NCI-H69 (cell line): ENCODE measurements around the gene NPB.

Experiments
- DNase-seq: peaks from one replicate; lab custom pipeline; 2025; lab: John Stamatoyannopoulos, UW

NPB gene

DNA sequence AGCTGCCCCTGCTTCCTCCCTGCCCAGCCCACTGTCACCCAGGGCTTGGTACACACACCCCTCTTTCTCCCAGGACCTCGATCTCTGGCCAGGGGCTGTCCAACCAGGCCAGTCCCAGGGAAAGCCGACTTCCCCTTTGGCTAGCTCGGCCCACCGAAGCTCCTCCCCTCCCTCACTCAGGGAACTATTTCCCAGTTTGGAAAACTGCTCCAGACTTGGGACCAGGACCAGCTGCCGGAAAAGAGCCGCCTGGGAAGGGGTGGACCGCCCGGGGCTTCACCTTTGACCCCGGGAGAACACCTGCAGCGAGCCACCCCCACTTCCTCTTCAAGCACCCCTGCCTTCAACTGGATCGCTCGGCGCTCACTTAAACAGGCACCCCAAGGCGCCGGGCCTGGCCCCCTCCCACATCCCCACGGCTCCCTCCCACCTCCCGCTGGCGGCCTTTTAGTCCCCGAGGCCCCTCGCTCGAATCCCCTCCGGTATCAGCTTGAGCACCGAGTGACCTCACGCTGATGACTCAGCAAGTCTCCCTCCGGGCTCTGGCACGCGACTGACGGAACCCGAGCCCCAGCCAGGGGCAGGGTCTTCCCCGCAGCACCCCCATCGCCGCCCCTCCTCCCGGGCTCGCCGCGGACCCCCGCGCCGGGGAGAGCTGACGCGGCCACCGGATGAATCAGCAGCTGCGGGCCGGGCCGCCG is 24.6 kb downstream of the NPB start:
- DNase-seq = peak; percentile 79

DNA sequence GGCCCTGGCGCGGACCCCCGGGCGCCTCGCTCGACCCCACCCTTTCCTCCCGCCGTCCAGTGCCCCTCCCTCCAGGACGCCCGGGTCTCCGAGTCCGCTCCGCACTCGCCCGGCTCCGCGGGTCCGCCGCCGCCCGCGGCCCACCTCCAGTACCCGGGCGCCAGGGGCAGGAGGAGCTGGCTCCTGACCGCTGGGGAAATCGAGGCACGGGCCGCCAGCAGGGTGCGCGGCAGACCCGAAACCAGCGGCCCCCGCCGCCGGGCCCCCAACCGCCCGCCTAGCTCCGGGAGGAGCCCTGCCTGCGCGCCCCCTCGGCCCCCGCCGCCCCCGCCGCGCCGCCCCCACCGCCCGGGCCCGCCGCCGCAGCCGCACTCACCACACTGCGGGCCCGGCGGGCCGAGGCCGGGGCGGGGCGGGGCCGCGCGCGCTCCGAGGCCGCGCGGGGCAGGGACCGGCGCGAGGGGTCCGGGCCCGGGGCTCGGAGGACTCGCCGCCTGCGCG is 25.2 kb downstream of the NPB start:
- peak; percentile 67 for DNase-seq

DNA sequence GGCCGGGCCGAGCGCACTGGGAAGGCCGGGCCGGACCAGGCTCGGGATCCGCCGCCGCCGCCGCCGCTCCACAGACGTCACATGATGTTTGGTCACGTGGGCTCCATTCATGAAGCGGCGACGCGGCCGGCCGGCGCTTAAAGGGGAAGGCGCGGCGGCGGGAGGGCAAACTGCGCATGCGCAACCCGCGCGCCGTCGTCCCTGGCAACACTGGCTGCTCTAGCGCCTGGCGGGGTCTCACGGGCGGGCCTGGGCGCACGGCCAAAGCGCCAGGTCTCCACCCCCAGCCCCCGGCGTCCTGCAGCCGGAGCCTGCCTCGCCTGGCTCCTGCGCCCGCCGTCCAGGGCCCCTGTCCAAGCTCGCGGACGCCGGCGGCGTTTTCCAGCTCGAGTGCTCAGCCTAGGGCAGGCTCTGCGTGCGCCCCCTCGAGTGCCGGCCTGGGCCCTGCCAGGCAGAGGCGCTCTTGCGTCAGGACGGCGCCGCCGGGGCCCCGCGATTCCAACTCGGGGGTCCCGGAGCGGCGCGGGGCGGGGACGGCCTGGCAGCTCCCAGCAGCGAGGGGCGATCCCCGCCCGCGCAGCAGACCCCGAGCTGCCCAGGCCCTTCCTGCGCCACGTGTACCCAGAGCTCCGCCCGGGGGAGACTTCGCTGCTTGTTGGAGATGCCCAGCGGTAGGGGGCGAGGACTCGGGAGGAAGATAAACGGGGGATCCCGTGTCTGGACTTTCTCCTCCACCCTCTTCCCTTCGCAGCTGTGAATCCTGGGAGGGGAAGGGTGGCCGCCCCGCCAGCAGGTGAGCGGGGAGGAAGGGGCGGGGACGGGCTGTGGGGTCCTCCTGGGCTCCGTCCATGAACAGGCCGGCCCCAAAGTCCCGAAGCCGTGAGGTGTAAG is 25.9 kb downstream of the NPB start, which contains the start of gene MAFG:
Gene MAFG, minus strand, starts transcription at position 83 of the 891 bp plus-strand sequence. CDS start 4,550 bp downstream, outside the sequence.
- peak; percentile 99 for DNase-seq

DNA sequence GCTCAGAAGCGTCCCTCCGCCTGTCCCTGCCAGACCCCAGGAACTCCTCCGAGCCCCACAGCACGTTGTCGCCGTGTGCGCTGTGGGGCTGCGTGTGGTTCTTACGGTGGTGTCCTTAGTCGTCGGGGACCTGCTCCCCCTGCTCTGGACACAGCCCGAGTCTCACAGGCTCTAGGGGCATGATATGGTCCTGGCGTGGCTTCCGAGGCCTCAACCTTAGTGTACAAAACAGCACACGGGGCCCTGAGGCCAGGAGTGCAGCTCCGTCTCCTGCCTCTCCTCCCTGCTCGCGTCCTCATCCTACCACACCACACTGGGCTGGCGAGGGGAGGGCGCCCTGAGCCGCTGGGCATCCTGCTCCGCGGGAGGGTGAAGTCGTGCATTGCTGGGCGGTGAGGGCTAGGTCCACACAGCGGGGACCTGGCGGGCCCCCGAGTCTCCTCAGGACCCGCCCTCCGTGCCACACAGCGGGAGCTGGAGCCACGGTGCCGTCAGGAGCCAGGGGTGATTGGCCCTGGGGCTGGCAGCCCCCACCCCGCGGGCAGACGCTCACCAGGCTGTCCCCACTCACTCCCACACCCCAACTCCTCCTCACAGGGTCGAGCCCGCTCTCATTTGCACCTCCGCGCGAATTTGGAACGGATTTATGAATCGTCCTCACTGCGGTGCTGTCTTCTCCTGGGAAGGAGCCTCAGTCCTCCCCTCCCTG is 26.7 kb downstream of the NPB start:
- DNase-seq = peak; percentile 79

DNA sequence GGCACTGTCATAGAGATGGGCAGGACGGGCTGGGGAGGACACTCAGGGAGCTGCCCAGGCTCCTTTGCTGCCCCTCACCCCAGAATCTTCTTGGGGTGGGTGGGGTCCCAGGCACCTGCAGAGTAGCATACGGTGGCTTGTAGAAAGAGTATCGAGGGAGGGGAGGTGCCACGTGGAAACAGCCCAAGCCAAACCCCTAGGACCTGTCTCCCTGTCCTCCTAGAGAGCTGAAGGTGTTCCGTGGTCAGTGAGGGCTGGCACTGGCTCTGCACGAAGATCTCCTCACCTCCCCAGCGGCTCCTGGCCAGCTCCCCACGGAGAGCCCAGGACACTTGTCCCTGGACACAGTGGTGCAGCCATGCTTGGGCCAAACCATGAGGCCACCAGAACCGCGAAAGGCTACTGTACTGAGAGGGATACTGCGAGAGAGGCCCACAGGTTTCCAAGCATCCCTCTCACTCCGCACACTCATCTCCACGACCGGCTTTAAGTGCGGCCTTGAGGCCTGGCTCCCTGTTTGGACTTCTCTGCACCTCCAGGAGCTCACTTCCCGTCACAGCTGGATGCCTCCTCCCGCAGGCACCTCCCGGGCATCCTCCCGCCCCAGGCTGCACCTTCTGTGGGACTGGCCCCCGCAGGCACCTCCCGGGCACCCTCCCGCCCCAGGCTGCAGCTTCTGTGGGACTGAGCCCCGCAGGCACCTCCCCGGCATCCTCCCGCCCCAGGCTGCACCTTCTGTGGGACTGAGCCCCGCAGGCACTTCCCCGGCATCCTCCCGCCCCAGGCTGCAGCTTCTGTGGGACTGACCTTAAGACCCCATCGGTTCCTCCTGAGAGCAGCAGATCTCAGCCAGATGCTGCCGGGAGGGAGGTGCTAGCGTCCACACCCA is 27.5 kb downstream of the NPB start:
- DNase-seq = no peak

DNA sequence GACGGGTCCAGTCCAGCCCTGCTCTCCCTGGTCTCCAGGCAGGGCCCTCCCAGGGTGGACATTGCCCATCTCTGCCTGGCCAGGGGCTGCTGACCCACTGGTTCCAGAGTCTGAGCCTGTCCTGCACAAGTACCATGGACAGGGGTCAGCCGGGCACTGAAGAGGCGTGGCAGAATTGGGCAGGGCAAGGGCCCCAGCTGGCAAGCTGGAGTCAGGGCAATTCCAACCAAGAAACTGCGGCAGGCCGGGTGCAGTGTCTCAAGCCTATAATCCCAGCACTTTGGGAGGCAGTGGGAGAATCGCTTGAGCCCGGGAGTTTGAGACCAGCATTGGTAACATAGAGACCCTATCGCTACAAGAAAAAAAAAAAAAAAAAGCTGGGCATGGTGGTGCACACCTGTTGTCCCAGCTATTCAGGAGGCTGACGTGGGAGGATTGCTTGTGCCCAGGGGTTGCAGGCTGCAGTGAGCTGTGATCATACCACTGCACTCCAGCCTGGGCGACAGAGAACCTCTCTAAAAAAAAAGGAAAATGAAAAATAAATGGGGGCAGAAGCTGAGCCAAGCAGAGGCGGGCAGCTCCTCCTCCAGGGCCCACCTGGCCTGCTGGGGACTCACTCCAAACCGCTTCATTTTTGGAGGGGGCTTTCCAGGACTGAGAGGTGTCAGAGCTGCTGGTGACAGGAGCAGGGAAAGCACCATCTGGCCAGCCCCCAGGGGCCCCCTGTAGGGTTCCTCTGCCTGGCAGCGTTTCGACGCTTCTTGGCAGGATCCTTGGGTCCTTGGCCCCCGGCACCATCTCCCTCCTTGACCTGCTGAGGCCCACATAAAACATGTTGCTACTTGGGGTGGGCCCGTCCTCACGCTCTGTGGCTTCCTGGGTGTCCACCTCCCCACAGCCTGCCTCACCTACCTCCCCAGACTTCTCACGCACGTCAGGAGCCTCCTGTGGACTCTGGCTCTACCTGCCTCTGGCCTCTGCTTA is 28.4 kb downstream of the NPB start:
- DNase-seq = peak; percentile 61

DNA sequence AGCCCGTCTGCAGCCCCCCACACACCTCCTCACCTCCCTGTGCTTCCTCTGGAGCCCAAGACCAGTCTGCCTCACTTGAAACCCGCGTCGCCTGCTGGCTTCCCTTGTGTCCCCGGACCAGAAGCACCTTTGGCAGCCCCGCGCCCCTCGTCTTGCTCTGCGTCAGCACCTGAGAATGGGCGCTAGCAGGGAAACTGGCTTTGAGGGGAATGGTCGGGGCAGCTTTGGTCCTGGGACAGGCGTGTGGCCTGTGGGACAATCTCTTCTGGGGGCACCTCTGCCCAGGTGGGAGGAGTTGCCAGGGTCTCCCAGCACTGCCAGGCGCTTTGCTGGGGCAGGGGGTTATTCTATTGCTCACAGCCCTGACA is 29.1 kb downstream of the NPB start:
- no peak for DNase-seq

DNA sequence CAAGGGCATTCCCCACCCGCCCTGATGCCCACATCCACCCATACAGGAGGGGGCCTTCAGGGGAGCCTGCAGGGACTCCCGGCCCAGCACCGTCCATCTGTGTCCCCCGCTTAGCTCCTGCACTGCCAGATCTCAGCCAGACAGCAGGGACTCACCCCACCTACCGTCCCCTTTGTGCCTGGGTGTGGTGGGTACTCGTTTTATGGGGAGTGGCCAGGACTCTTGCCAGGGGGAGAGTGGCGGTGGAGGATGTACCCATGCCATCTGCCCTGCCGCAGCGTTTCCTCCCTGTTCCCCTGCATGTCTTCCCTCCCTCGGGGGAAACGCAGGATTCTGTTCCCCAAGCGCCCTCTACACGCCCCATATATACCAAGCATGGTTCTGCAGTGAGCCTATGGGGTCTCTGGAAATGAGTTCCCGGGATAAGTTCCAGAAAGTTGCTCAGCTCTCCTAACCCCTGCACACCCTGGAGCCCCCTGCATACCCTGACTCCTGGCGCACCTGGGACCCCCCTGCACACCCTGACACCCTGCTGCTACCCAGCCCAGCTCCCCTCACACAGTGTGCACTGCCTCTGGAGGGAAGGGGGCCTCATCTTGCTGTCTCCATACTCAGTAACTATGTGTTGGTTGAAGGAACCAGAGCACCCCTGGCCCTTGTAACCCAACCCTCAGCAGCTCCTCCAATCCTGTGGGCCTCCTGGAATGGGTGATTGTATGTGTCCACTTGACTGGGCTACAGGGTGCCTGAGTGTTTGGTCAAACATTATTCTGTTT is 29.7 kb downstream of the NPB start:
- DNase-seq = peak; percentile 82

DNA sequence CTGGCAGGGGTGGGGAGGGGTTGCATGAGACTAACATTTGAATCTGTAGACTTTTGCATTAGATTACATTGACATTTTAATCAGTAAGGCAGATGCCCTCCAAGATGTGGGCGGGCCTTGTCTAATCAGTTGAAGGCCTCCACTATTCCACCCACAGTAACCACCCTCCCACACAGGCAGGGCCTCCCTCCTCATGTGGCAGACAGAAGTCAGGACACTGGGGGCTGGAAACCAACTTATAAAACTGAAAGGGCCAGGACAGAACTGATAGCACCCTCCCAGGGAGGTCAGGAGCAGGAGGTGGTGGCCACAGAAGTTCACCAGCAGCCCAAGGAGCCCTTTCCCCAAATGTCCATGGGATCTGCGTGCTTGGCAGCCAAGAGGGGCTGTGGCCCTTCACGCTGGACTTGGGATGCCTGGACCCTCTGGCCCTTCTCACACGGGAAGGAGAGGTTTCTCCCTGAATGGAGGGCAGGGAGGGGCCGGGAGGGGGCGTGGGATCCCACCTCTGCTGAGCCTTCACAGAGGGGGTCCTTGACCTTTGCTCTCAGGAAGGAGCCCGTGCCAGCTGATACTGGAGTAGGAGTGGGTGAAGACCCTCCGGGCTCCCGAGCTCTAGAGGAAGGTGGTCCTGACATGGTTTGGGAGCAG is 30.4 kb downstream of the NPB start:
- DNase-seq = no peak

DNA sequence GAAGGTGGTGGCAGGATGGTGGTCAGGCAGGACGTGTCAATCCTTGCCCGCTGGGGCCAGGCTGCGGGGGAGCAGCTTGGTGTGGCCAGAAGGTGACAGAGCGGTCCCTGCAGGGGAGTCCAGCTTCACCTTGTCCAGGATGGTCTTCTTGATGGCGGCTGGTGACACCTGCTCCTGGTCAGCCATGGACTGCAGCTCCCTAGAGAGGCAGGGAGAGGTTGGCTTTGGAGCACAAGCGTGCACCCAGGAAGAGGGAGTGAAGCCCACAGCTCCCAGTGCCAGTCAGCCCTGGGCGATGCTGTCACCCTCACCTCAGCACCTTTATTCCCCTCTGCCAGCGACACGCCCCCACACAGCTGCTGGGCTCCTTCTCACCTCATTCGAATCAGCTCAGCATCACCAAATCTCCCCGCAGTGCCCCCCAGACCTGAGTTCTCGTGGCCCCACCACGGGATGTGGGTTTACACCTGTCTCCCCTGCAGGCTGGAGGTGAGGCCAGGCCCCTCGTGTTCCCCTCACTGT is 31.2 kb downstream of the NPB start:
- DNase-seq = no peak

DNA sequence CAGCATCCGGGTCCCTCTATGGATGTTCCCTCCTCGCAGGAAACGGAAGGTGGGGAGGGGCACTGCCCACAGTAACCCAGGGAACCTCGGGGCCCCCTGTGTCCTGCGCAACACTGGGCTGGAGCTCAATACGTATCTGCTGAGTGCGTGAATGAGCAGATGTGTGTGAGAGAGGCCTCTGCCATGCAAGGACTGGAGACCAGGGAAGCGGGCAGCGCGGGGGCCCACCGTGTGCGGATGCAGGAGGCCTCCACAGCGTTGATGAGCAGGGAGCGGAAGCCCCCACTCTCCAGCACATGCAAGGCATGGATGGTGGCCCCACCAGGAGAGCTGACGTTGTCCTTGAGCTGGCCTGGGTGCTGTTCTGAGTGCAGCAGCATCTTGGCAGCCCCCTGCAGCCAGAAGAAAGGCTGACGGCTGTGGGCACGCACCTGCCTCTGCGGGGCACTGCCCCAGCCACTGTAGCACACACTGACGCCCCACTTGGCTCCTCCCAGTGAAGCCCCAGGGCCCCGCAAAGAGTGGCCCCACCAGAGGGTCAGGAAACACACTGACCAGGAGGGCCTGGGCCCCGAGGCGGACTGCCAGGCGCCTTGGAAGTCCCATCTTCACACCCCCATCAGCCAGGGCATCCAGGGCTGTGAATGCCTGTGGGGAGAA is 32.2 kb downstream of the NPB start:
- DNase-seq = no peak

DNA sequence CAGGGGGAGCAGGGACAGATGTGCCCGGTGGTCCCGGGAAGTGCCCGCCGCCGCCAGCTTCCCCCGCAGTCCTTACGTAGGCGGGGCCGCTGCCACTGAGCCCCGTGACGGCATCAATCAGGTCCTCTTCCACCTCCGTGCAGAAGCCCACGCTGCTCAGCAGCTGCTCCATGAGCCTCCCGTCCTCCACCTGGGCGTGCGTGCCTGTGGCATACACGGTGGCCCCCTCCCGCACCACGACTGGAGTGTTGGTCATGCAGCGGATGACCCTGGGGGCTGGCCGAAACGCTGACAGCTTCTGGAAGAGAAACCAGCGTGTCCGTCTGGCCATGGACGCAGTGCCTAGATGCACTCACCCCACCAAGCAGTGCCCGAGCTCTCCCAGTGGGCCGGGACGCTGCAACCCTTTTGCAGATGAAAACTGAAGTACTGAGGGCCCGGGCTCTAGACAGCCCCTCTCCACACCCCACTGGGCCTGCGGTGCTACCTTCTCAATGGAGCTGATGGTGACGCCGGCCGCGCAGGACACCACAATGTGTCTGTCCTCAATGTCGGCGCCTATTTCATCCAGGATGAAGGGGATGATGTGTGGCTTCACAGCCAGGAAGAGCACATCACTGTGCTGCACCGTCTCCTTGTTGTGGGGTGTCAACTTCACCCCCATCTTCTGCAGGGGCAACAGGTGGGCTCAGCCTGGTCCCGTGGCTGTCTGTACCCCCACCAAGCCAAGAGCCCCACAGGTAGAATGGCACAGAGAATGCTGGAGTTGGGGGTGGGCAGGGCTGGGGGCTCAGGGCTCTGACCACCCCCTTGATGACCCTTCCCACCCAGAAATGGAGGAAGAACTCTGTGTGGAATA is 33.0 kb downstream of the NPB start:
- DNase-seq = no peak

DNA sequence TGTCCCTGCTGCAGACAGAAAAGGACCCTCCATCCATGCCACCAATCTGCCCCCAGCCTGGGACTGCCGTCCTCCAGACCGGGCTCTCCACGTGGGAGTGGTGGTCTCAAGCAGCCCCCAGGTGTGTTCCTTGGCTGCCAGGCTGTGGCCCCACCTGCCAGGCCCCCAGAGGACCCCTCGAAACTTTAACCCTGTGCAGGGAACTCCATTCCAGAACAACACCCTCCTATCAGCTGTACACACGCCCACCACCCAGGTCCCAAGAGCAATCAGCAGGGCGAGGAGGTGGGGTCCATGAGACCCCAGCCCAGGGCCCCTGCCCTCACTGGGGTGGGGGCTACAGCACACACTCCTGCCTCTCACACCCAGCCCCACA is 33.7 kb downstream of the NPB start:
- no peak for DNase-seq

DNA sequence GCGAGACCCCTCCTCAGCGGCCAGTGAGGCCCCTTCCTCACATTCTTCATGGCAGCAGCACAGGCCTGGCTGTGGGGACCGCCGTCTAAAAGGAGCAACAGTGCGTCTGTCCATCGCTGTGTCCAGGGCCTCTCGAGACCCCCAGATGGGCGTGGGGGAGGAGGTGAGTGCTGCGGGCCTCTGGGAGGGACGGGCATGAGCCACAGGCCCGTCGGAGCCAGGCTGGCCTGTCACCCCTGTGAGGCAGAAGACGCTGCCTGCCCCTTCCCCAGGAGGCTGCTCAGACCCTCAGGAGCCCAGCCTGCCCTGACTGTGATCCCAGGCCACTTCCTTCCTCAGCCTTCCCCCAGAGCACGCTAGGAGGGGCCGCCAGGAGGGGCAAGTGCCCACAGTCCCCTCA is 37.2 kb downstream of the NPB start:
- no peak for DNase-seq

DNA sequence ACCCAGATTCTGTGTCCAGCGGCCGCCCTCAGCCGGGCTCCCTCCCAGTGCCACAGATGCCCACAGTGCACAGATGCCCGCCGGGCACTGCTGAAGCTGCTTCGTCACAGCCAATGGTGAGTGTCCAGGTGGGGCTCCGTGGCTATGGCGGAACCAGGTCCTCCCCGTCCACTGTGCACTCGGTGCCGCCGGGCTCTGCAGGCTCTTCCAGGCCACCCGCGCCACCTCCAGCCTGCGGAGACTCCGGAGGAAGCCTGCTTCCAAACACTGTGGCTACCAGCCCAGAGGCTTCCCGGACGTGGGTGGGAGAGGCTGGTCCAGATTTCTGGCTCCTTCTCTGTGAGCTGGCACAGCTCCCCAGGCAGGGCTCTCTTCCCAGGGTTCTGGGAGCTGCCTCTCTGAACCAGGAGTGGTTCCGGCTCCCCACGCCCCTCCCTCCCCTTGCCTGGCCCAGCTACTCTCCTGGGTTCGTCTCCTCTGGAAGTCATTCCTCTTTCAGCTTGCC is 37.9 kb downstream of the NPB start:
- no peak for DNase-seq

DNA sequence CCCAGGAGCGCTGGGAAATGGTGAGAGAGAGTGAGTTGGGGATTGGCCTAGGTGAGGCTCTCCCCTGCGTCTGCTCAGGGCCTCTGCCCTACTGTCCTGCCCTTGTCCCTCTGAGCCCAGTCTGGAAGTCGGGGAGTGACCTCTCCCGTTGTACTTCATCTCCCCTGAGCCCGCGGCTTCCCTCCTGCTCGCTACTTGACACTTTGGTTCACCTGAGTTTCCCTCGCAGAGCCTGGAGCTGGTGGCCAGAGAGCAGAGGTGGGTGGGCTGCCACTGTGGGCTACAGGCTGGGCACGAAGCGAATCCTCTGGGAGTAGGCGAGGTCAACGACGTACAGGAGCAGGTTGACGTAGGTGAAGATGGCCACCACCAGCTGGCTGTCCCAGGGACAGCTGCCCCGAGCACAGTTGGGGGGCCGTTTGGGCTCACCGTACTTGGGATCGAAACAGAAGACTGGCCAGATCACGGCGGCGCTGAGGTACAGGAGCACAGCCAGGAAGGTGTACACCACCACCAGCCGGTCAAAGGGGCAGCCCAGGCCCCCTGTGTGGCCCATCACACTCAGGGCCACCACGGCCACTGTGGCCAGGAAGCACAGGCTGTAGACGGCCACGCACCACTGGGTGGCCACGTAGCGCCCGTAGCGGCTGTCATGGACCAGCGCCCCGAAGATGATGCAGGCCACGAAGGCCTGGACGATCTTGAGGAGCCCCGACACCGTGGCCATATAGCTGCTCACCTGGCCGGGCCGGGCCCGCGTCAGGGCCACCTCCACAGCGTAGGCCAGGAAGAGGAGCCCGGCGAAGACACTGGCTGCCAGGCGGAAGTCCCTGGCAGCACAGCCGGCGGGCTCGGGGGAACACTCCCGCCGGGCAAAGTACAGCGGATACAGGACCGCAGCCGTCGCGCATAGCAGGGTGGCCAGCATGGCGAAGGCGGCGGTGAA is 38.8 kb downstream of the NPB start:
- DNase-seq = no peak
